Inferior parietal cortex (tissue), 1 donor: ENCODE measurements around the gene NFS1.
"Not testable (repeated sequence)": the region's sequence is repeated elsewhere in the genome, so short reads cannot be mapped to it uniquely, and the experiment has no call there.

ENCODE experiments used
- DNase-seq: peaks from one replicate; pipeline ENCODE4 v3.0.0-alpha.2; 2016; ENCODE audit errors: extremely low spot score

The NFS1 gene

DNA sequence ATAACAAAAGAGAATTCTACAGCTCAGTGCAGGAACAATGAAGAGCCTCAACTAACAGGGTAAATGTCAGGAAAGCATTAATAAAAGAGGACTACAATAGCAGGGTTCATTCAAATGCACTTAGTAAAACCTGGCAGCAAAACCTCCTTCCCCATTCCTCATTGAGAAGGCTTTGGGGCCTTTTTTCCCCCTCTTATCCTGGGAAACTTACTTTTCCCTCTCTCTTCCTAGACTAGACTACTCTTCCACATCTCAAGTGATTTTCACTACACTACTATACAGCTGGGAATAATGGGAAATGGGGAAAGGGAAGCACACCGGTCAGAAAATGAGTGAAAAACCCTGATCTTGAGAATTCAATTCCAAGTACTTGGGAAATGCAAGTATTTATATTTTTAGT, 10.1 kb upstream of the NFS1 start:
- DNase-seq = no peak

GRCh38 chr20:35708502-35708901, 9.3 kb upstream of the NFS1 start:
- no peak for DNase-seq

DNA sequence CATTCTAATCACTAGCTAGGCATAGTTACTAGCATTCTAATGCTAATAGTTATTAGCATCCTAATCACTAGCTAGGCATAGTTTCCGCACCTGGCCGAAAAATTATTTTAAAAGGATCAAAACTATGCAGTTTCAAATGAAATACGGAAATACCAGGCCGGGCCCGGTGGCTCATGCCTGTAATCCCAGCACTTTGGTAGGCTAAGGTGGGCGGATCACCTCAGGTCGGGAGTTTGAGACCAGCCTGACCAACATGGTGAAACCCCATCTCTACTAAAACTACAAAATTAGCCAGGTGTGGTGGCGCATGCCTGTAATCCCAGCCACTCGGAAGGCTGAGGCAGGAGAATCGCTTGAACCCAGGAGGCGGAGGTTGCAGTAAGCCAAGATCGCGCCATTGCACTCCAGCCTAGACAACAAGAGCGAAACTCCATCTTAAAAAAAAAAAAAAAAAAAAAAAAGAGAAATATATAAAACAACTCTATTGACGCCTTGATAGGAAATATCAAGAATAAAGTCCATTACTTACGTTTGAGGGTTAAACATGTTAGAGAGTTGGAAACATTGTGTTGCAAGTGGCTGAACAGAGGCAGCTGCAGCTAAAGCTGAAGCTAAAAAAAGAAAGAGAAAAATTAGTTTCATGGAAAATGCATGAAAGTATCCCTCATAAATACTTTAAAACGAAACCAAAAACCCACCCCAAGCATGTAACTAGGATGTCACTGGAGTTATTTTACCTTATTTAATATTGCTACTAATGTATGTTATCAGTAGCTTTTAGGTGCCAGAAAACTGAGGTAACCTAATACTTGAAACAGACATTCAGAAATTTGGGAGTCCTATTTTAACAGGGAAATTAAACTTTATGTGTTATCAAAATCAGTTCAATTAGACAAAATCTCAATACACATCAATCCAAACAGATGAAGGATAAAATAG, 7.7 kb upstream of the NFS1 start:
- not testable (repeated sequence) for DNase-seq

GRCh38 chr20:35705894-35706293, 6.7 kb upstream of the NFS1 start:
- DNase-seq = not testable (repeated sequence)

- no peak for DNase-seq
These were observed 5.5 kb upstream of the NFS1 start for GRCh38 chr20:35704514-35705261.

GRCh38 chr20:35702824-35703695, 3.9 kb upstream of the NFS1 start:
- DNase-seq = no peak

DNA sequence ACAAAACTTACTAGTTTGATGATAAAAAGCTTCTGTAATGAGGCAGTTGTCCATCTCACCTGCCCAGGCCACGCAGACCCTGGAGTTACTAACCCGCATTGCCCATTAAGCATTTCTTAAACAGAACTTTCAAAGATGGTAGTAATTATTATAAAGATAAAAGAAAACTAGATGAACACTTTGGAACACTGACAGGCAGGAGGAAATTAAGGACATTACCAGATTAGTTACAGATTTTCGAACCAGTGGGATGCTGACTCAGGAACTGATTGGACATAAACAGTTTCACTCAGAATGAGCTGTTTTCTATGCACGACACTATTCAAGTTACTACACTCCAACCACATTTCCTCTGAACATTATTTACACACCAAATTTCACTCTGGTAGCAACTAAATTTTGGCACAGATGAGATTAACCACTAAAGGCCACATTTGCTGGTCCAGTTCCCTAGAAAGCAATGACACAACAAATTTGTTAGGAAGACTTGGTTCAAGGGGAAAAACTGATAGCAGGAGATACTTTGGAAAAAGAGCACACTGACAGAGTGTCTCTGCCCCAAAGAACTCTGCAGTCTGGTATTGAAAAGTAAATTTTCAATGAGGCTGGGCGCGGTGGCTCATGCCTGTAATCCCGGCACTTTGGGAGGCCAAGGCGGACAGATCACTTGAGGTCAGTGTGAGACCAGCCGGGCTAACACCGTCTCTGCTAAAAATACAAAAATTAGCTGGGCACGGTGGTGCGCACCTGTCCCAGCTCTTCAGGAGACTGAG, 3.1 kb upstream of the NFS1 start:
- DNase-seq = no peak

GRCh38 chr20:35700625-35701148, 1.5 kb upstream of the NFS1 start:
- DNase-seq = no peak

GRCh38 chr20:35699957-35700624, 939 bp upstream of the NFS1 start:
- DNase-seq = no peak

DNA sequence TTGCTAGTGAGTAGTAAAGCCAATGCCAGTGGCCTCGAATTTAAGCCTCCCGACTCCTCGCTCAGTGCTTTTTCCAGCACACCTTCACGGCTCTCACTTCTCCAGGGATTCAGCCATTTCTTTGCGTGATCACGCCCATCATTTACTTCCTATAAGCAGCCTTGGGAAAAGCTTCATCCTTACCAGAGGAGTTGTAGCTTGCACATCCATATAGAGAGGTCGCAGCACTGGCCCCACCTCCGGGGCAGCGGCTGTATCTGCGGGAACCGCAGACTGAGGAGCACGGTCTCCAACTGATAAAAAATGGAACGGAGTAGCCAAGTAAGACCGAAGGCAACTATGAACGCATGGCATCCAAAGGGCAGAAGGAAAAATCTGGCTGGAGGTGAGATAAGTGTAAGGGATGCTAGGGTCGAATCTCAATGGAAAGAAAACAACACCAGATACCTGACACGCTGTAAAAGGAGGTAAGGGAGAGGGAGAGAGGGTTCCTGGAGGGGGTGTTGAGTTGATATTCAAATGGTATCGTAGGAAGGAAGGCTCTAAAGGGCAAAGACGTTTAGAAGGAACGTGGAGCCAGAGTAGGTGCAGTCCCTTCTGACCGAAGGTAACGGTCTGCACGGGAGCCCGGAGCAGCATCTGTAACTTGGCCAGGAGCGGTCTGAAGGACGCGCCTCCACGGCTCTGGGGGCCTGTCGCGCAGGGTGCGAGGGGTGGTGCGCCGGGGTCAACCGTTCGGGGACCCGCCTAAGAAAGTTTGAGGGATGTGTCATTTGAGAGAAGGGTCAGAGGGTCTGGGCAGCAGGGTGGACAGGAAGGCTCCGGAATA, 640 bp downstream of the NFS1 start:
- DNase-seq = no peak

DNA sequence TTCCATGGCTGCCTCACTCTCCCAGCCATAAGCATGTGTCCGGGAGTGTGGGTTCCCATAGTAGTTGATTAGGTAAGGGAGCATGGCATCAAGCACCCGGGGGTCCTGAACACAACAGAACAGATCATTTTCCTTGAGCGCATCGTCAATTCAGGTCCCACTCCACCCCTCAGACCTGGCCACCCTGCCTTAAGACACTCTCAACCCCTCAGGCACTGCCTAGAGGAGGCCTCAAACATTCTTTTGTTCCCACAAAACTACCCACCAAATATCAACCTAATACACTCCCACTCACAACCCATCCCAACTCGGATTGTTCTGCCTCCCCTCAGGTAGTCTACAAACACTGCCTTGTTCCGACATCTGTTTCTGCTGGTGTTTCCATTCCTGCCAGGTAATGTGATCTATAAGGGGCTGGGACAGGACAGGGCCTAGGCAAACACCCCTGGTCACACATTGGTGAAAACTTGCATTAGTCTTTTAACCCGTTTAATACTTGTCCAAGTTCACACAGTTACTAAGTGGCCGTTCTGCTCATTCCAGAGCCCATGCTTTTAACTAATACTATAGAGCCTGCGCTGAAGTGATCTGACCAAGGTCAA, 1.4 kb downstream of the NFS1 start:
- no peak for DNase-seq

DNA sequence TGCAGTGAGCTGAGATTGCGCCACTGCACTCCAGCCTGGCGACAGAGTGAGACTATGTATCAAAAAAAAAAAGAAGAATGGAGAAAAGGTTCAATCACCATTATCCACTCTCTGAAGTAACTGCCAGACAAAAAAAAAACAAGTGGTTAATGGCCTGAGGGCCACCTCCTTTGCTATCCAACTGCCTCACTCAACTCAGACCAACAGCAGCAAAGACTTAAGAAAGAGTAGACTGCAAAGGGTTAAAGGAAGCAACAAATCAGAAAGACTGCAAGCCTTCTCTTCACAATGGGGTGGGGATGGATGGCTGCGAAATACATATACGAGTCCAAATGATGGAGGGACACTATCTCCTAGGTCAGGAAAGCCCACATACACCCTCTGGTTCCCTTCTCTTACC, 3.2 kb downstream of the NFS1 start:
- DNase-seq = no peak

DNA sequence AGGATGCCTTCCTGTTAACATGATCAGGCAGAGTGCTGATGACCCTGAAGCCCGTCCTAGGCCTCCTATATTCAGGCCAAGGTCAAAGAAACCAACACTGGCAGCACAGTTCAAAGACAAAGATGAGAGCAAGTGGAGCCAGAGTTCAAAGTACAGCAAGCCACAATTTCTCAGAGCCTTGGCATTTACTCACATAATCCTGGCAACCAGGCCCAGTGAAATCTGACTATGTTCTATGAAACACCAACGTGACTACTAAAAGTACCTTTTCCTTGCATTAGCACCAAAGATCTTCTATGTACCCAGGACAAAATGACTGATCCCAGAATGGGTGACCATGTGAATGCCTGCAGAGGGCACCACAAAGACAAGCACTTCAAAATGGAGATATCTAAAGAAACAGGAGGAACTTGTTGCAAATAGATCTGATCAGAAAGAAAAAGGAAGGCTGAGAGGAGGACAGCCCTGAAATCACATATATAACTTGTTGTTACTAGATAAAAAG, 3.9 kb downstream of the NFS1 start:
- no peak for DNase-seq

DNA sequence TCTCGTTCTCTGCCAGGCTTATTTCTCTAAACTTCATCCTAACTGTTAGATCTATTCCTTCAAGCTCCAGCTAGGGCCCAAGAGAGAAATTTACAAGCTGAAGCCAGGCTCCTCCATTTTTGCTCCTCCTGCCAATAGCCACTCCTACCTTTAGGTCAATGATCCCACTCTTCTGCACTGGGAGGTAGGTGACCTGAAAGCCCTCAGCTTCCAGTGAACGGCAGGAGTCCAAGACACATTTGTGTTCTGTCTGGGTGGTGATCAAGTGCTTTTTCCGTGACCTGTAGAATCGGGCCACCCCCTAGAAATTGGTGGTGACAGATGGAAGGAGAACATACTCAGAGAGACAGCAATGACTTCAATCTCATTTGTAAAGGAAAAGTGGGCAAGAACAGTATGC, 8.9 kb downstream of the NFS1 start:
- no peak for DNase-seq

GRCh38 chr20:35686872-35687271, 12.3 kb downstream of the NFS1 start:
- DNase-seq = not testable (repeated sequence)

DNA sequence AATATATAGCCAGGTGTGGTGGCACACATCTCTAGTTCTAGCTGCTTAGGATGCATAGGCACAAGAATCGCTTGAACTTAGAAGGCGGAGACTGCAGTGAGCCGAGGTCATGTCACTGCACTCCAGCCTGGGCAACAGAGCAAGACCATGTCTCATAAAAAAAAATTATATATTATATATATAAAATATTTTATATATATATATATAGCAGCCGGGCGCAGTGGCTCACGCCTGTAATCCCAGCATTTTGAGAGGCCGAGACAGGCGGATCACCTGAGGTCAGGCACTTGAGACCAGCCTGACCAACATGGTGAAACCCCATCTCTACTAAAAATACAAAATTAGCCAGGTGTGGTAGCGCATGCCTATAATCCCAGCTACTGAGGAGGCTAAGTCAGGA, 13.8 kb downstream of the NFS1 start:
- DNase-seq = not testable (repeated sequence)

GRCh38 chr20:35681960-35682359, 17.2 kb downstream of the NFS1 start:
- no peak for DNase-seq

DNA sequence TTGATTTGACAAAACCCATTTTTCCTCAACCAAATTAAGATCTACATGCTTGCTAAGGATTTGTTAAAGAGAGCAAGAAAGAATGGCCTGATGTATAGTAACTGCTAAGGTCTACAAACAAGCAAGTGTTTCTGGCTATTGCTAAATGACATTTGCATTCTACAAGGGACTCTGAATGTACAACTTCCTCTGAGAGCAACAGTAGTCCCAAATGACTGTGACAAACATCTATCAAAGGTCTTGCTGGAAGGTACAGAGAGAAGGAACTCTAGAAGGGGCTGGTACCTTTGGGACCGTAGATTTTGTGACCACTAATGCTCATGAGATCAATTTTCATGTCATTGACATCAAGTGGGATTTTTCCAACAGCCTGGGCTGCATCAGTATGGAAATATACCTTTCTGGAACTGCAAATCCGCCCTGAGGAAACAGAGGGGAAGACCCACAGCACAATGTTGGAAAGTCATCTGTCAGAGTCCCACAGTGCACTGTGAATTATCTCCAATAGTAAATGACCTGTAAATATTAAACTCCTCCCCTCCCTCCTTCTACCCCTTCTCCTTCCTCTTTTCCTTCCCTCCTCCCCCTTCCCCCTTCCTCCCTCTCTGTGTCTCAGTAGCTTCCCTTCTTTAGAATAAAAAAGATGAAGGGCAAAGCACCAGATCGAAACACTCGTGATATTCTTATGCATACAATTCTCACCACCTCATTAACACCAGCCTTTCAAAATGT, 18.5 kb downstream of the NFS1 start:
- DNase-seq = no peak
